HCT116 (cell line): ENCODE results near the gene ACTL9. TPM values are rescaled to one million over a fixed set of nuclear protein-coding genes. Genes with fewer than 3 reads are reported as not detected.
A peak's percentile ranks its signal among the peaks of the same experiment; 100 is the strongest.

Experiments used
- ATAC-seq: fragments of 200-7000 bp; cut with Tn5 transposase; 2 replicates; pipeline ENCODE4 v1.9.1; 2020; ENCODE audit warnings: mild to moderate bottlenecking, moderate library complexity
- BruUV-seq: library from RNA; stranded (reverse); fragments of 400-500 nt; replicated peaks from 2 replicates; lab custom pipeline; 2021; lab: Mats Ljungman, UMichigan
- CTCF ChIA-PET: fragments of 300-600 bp; sonication (Branson Sonifier 250); formaldehyde crosslinking; loops from one replicate; lab custom pipeline; 2021; ENCODE audit warnings: antibody characterized with exemption; lab: Charles Lee
- POLR2A ChIA-PET: fragments of 300-600, 350-600 bp; sonication (Branson Sonifier 250); formaldehyde crosslinking; loops from one replicate; lab custom pipeline; 2021; ENCODE audit warnings: antibody characterized with exemption; lab: Charles Lee
- RAD21 ChIA-PET, 2 experiments: fragments of 300-600 bp; sonication (Branson Sonifier 250); formaldehyde crosslinking; loops; one replicate each; lab custom pipeline; 2023; ENCODE audit warnings: low total read pairs in 2 of 2; ENCODE audit not compliant: uncharacterized antibody in 2 of 2, unreplicated experiment in 2 of 2, low non-redundant PET in 1 of 2; lab: Charles Lee
- DNase-seq: peaks from one replicate; pipeline ENCODE4 v3.0.0-alpha.2; 2010; ENCODE audit warnings: low read depth, low spot score
- H2AFZ ChIP-seq: fragments of 200-600 bp; shearing (Covaris generic), sonication (generic); 2 replicates; pipeline ENCODE4 v1.6.1; 2017; ENCODE audit warnings: low read depth, mixed run types, mixed read lengths, antibody characterized with exemption, low read length; ENCODE audit not compliant: poor library complexity, severe bottlenecking
- H3K27ac ChIP-seq: 2 replicates; pipeline ENCODE4 v1.5.1; 2012; ENCODE audit warnings: low read depth, low read length
- H3K27me3 ChIP-seq: fragments of 200-600 bp; sonication (generic); 2 replicates; pipeline ENCODE4 v1.6.1; 2016; ENCODE audit warnings: mixed run types, low read length, mixed read lengths; ENCODE audit not compliant: insufficient read depth
- H3K36me3 ChIP-seq, 2 experiments: fragments of 200-500 bp in 1 of 2; fragments of 200-600 bp in 1 of 2; sonication (Bioruptor generic) in 1 of 2; sonication (generic) in 1 of 2; 2 replicates each; pipeline versions ENCODE4 v1.5.1 to v1.6.1; 2014 to 2016; ENCODE audit warnings: low read length in 2 of 2, inconsistent platforms in 1 of 2, mixed read lengths in 1 of 2, mixed run types in 1 of 2; ENCODE audit not compliant: insufficient read depth in 2 of 2, control insufficient read depth in 1 of 2
- H3K4me1 ChIP-seq, 2 experiments: fragments of 200-600 bp in 1 of 2; sonication (generic) in 1 of 2; 2 replicates each; pipeline versions ENCODE4 v1.5.1 to v1.6.1; 2012 to 2017; ENCODE audit warnings: low read length in 2 of 2, inconsistent platforms in 1 of 2, mild to moderate bottlenecking in 1 of 2, mixed read lengths in 1 of 2, mixed run types in 1 of 2, moderate library complexity in 1 of 2; ENCODE audit not compliant: insufficient read depth in 2 of 2, control insufficient read depth in 1 of 2
- H3K4me2 ChIP-seq: fragments of 200-600 bp; sonication (generic); 2 replicates; pipeline ENCODE4 v1.6.1; 2017; ENCODE audit warnings: mixed run types, low read length, mixed read lengths
- H3K4me3 ChIP-seq, 2 experiments: fragments of 200-600 bp in 1 of 2; sonication (generic) in 1 of 2; replicated peaks in 1 of 2; 2 replicates each; pipeline ENCODE4 v1.5.1; 2011 to 2016; ENCODE audit warnings: low read length in 2 of 2, control low read depth in 1 of 2, low read depth in 1 of 2, mild to moderate bottlenecking in 1 of 2, mixed read lengths in 1 of 2, mixed run types in 1 of 2
- H3K79me2 ChIP-seq: fragments of 200-600 bp; sonication (generic); 2 replicates; pipeline ENCODE4 v1.6.1; 2017; ENCODE audit warnings: mild to moderate bottlenecking, mixed run types, low read length, moderate library complexity, mixed read lengths; ENCODE audit not compliant: insufficient read depth
- H3K9ac ChIP-seq: fragments of 200-600 bp; sonication (generic); 2 replicates; pipeline ENCODE4 v1.6.1; 2016; ENCODE audit warnings: low read length, mixed read lengths
- H3K9me2 ChIP-seq: fragments of 200-600 bp; sonication (generic), shearing (Covaris generic); 2 replicates; pipeline ENCODE4 v1.6.1; 2017; ENCODE audit warnings: mixed run types, mild to moderate bottlenecking, moderate library complexity; ENCODE audit not compliant: insufficient read depth
- H3K9me3 ChIP-seq, 2 experiments: fragments of 200-500 bp in 1 of 2; fragments of 200-600 bp in 1 of 2; sonication (Bioruptor generic) in 1 of 2; sonication (generic) in 1 of 2; 2 replicates each; pipeline ENCODE4 v1.6.1; 2014 to 2017; ENCODE audit warnings: low read length in 2 of 2, mixed read lengths in 2 of 2, inconsistent platforms in 1 of 2, low read depth in 1 of 2, mild to moderate bottlenecking in 1 of 2, mixed run types in 1 of 2, moderate library complexity in 1 of 2; ENCODE audit not compliant: control insufficient read depth in 1 of 2, insufficient read depth in 1 of 2
- H4K20me1 ChIP-seq: fragments of 200-600 bp; sonication (generic), shearing (Covaris generic); 2 replicates; pipeline ENCODE4 v1.6.1; 2017; ENCODE audit warnings: mixed run types, mild to moderate bottlenecking, moderate library complexity; ENCODE audit not compliant: insufficient read depth
- CBX3 ChIP-seq: IDR thresholded peaks from 2 replicates; pipeline ENCODE4 v1.6.1; 2012; ENCODE audit warnings: low read depth
- ELF1 ChIP-seq: IDR thresholded peaks from 2 replicates; pipeline ENCODE4 v1.6.1; 2012; ENCODE audit warnings: low read depth, borderline replicate concordance
- EZH2phosphoT487 ChIP-seq: fragments of 200-600 bp; IDR thresholded peaks from 2 replicates; pipeline ENCODE4 v1.6.1; 2018; ENCODE audit warnings: antibody characterized with exemption, borderline replicate concordance
- JUND ChIP-seq: IDR thresholded peaks from 2 replicates; pipeline ENCODE4 v1.6.1; 2012
- POLR2AphosphoS5 ChIP-seq: IDR thresholded peaks from 2 replicates; pipeline ENCODE4 v1.6.1; 2011; ENCODE audit warnings: mild to moderate bottlenecking, low read depth, low read length, moderate library complexity
- RAD21 ChIP-seq: IDR thresholded peaks from 2 replicates; pipeline ENCODE4 v1.6.1; 2012; ENCODE audit warnings: low read depth, mild to moderate bottlenecking
- SIN3A ChIP-seq: IDR thresholded peaks from 2 replicates; pipeline ENCODE4 v1.6.1; 2012; ENCODE audit warnings: low read depth
- SP1 ChIP-seq: IDR thresholded peaks from 2 replicates; pipeline ENCODE4 v1.6.1; 2012; ENCODE audit warnings: low read depth
- TCF7L2 ChIP-seq: IDR thresholded peaks from 2 replicates; pipeline ENCODE4 v1.7.0; 2011; ENCODE audit warnings: borderline replicate concordance, inconsistent platforms; ENCODE audit not compliant: insufficient read depth, insufficient read length; ENCODE audit errors: extremely low read depth
- ZBTB33 ChIP-seq: IDR thresholded peaks from 2 replicates; pipeline ENCODE4 v1.6.1; 2011; ENCODE audit warnings: mild to moderate bottlenecking, low read length, moderate library complexity; ENCODE audit not compliant: insufficient replicate concordance; ENCODE audit errors: extremely low read depth
- ZFX ChIP-seq: fragments of 450-650 bp; IDR thresholded peaks from 2 replicates; pipeline ENCODE4 v1.6.1; 2017
- ZNF274 ChIP-seq: fragments of 200-500 bp; sonication (Bioruptor generic); IDR thresholded peaks from 2 replicates; pipeline ENCODE4 v1.6.1; 2014; ENCODE audit warnings: mild to moderate bottlenecking, low read depth, low read length, inconsistent platforms
- intact Hi-C: fragments of 100-400 bp; cut with micrococcal nuclease; formaldehyde crosslinking; loops from 2 replicates; pipeline ENCODE4 v1.10.0; 2022
- total RNA-seq: library from RNA; stranded (reverse); gene quantifications from one replicate; pipeline ENCODE4 v1.2.1, GENCODE V29; 2021; ENCODE audit not compliant: unreplicated experiment
- TF ChIP-seq, protein P1 (sequence below), 3 experiments: fragments of 200-600 bp in 1 of 3; sonication (generic) in 1 of 3; IDR thresholded peaks in 2 of 3; conservative IDR thresholded peaks in 1 of 3; 2 replicates each; pipeline ENCODE4 v1.5.1; 2012 to 2017; ENCODE audit warnings: low read depth in 2 of 3, low read length in 2 of 3, antibody characterized with exemption in 1 of 3, borderline replicate concordance in 1 of 3, control low read depth in 1 of 3, mild to moderate bottlenecking in 1 of 3, mixed read lengths in 1 of 3, mixed run types in 1 of 3, moderate library complexity in 1 of 3; ENCODE audit not compliant: insufficient read depth in 1 of 3
- TF ChIP-seq, protein P2 (sequence below): IDR thresholded peaks from 2 replicates; pipeline ENCODE4 v1.6.1; 2012; ENCODE audit warnings: low read depth
- TF ChIP-seq, protein P3 (sequence below): IDR thresholded peaks from 2 replicates; pipeline ENCODE4 v1.6.1; 2012

ACTL9 gene
- total RNA-seq, 1 experiment from 2014 or later, result not detected

- H4K20me1 ChIP-seq, result no peaks in the 10 kb centered on the region
- H3K36me3 ChIP-seq, result no peaks in the 10 kb centered on the region
- no TSS peak for BruUV-seq
- H3K27me3 ChIP-seq, result 0 out of 2 replicates have a peak, but pooled peaks cover 6% of the 10 kb centered on the region
- H2AFZ ChIP-seq, result no peak overlapping the region
- H3K4me1 ChIP-seq, result no peaks in the 10 kb centered on the region; a peak in 1 of 4 replicates
- H3K9me2 ChIP-seq, result no peaks in the 10 kb centered on the region
- POLR2A ChIA-PET, result no interaction called here
- H3K27ac ChIP-seq, result no peak overlapping the region
- no peak overlapping the region for H3K9ac ChIP-seq
- TF ChIP-seq EZH2phosphoT487 (no peak), SP1 (no peak), ZNF274 (no peak), ZBTB33 (no peak), ZFX (no peak), POLR2AphosphoS5 (no peak), CBX3 (no peak), ELF1 (no peak), RAD21 (peak; percentile 49), JUND (no peak), SIN3A (no peak), TCF7L2 (no peak)
- TF ChIP-seq, protein P1, sequence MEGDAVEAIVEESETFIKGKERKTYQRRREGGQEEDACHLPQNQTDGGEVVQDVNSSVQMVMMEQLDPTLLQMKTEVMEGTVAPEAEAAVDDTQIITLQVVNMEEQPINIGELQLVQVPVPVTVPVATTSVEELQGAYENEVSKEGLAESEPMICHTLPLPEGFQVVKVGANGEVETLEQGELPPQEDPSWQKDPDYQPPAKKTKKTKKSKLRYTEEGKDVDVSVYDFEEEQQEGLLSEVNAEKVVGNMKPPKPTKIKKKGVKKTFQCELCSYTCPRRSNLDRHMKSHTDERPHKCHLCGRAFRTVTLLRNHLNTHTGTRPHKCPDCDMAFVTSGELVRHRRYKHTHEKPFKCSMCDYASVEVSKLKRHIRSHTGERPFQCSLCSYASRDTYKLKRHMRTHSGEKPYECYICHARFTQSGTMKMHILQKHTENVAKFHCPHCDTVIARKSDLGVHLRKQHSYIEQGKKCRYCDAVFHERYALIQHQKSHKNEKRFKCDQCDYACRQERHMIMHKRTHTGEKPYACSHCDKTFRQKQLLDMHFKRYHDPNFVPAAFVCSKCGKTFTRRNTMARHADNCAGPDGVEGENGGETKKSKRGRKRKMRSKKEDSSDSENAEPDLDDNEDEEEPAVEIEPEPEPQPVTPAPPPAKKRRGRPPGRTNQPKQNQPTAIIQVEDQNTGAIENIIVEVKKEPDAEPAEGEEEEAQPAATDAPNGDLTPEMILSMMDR (IDR thresholded peaks at IDR 0.05 in 2 of 3, conservative IDR thresholded peaks at IDR 0.05 in 1 of 3; ENCODE audit: borderline replicate concordance in 1 of 3, insufficient read depth in 1 of 3, low read depth in 2 of 3, low read length in 2 of 3), result peak in 2 of 3 experiments; percentile 50 to 58; a peak in 5 of 6 replicates
- TF ChIP-seq, protein P2, sequence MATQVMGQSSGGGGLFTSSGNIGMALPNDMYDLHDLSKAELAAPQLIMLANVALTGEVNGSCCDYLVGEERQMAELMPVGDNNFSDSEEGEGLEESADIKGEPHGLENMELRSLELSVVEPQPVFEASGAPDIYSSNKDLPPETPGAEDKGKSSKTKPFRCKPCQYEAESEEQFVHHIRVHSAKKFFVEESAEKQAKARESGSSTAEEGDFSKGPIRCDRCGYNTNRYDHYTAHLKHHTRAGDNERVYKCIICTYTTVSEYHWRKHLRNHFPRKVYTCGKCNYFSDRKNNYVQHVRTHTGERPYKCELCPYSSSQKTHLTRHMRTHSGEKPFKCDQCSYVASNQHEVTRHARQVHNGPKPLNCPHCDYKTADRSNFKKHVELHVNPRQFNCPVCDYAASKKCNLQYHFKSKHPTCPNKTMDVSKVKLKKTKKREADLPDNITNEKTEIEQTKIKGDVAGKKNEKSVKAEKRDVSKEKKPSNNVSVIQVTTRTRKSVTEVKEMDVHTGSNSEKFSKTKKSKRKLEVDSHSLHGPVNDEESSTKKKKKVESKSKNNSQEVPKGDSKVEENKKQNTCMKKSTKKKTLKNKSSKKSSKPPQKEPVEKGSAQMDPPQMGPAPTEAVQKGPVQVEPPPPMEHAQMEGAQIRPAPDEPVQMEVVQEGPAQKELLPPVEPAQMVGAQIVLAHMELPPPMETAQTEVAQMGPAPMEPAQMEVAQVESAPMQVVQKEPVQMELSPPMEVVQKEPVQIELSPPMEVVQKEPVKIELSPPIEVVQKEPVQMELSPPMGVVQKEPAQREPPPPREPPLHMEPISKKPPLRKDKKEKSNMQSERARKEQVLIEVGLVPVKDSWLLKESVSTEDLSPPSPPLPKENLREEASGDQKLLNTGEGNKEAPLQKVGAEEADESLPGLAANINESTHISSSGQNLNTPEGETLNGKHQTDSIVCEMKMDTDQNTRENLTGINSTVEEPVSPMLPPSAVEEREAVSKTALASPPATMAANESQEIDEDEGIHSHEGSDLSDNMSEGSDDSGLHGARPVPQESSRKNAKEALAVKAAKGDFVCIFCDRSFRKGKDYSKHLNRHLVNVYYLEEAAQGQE, result no peak
- TF ChIP-seq, protein P3, sequence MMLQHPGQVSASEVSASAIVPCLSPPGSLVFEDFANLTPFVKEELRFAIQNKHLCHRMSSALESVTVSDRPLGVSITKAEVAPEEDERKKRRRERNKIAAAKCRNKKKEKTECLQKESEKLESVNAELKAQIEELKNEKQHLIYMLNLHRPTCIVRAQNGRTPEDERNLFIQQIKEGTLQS, result no peak
- no peaks in the 10 kb centered on the region for H3K9me3 ChIP-seq
- H3K4me2 ChIP-seq, result no peak overlapping the region
- no peak overlapping the region for H3K4me3 ChIP-seq
- RAD21 ChIA-PET, result no interaction called here
- no peaks in the 10 kb centered on the region for H3K79me2 ChIP-seq
- CTCF ChIA-PET, result interaction anchor here (0.6 to 1.5 kb wide), 4 partner anchors 10 to 377 kb away, joined by 3 to 4 read pairs (median 4); no protein-coding TSS in a partner anchor
- ATAC-seq (peak; percentile 45; the same call in 1 of the 2 replicates), DNase-seq (no peak)
- intact Hi-C loops, result loop anchor here (1.0 kb wide), 1 partner anchor 382 kb away; no protein-coding TSS in a partner anchor
Observed at GRCh38 chr19:8697671-8698432, 743 bp downstream of the ACTL9 start.
